ENCODE data around the gene MCTP1. TPM values are rescaled to one million over a fixed set of nuclear protein-coding genes. Genes with fewer than 3 reads are reported as not detected.

MCTP1 gene
- total and polyA plus RNA-seq, 2 donors from 2014 or later: 1.4 to 19.3 TPM

GRCh38 chr5:94810281-94810680 is 474.6 kb downstream of the MCTP1 start:
- no peaks in the 10 kb centered on the region for H3K9me3 ChIP-seq (ENCODE audit: control insufficient read depth in 2 of 3, insufficient read depth in 1 of 3, low read length in 3 of 3)
- no peaks in the 10 kb centered on the region for H3K36me3 ChIP-seq (ENCODE audit: control insufficient read depth in 2 of 3, insufficient read depth in 3 of 3, low read length in 3 of 3)
- DNase-seq: no peak
- no peak overlapping the region for H3K4me3 ChIP-seq (ENCODE audit: low read length in 3 of 3)
- H3K4me1 ChIP-seq (ENCODE audit: control insufficient read depth in 2 of 3, insufficient read depth in 2 of 3, low read depth in 1 of 3, low read length in 3 of 3): no peaks in the 10 kb centered on the region
- FAIRE-seq: no peak
- intact Hi-C loops (cut with DNase I): no loop called here
- no peak for TF ChIP-seq CTCF (IDR thresholded peaks at IDR 0.05; ENCODE audit: borderline replicate concordance, extremely low read depth, insufficient read depth)
- no peak overlapping the region for H3K9ac ChIP-seq (ENCODE audit: low read length in 3 of 3)
- no peak overlapping the region for H3K27ac ChIP-seq (ENCODE audit: low read depth in 2 of 2, low read length in 2 of 2)
- H3K27me3 ChIP-seq (ENCODE audit: control insufficient read depth, insufficient read depth, low read length): no peaks in the 10 kb centered on the region

GRCh38 chr5:94808497-94808896 is 476.4 kb downstream of the MCTP1 start:
- Histone ChIP-seq H3K36me3 (ENCODE audit: control insufficient read depth in 2 of 3, insufficient read depth in 3 of 3, low read length in 3 of 3) (no peaks in the 10 kb centered on the region), H3K27me3 (ENCODE audit: control insufficient read depth, insufficient read depth, low read length) (no peaks in the 10 kb centered on the region), H3K4me1 (ENCODE audit: control insufficient read depth in 2 of 3, insufficient read depth in 2 of 3, low read depth in 1 of 3, low read length in 3 of 3) (no peaks in the 10 kb centered on the region), H3K9me3 (ENCODE audit: control insufficient read depth in 2 of 3, insufficient read depth in 1 of 3, low read length in 3 of 3) (no peaks in the 10 kb centered on the region), H3K4me3 (ENCODE audit: low read length in 3 of 3) (no peak overlapping the region), H3K27ac (ENCODE audit: low read depth in 2 of 2, low read length in 2 of 2) (no peak overlapping the region), H3K9ac (ENCODE audit: low read length in 3 of 3) (no peak overlapping the region)
- DNase-seq (no peak), FAIRE-seq (no peak)
- TF ChIP-seq CTCF (IDR thresholded peaks at IDR 0.05; ENCODE audit: borderline replicate concordance, extremely low read depth, insufficient read depth): no peak
- intact Hi-C loops (cut with DNase I): no loop called here

GRCh38 chr5:94807985-94808384 is 476.9 kb downstream of the MCTP1 start:
- intact Hi-C loops (cut with DNase I): no loop called here

More at GRCh38 chr5:94807985-94808384, 476.9 kb downstream of the MCTP1 start:
- Histone ChIP-seq H3K9me3 (ENCODE audit: control insufficient read depth in 2 of 3, insufficient read depth in 1 of 3, low read length in 3 of 3) (no peaks in the 10 kb centered on the region), H3K4me1 (ENCODE audit: control insufficient read depth in 2 of 3, insufficient read depth in 2 of 3, low read depth in 1 of 3, low read length in 3 of 3) (no peaks in the 10 kb centered on the region), H3K4me3 (ENCODE audit: low read length in 3 of 3) (no peak overlapping the region), H3K36me3 (ENCODE audit: control insufficient read depth in 2 of 3, insufficient read depth in 3 of 3, low read length in 3 of 3) (no peaks in the 10 kb centered on the region), H3K27ac (ENCODE audit: low read depth in 2 of 2, low read length in 2 of 2) (no peak overlapping the region), H3K9ac (ENCODE audit: low read length in 3 of 3) (no peak overlapping the region), H3K27me3 (ENCODE audit: control insufficient read depth, insufficient read depth, low read length) (no peaks in the 10 kb centered on the region)
- TF ChIP-seq CTCF (IDR thresholded peaks at IDR 0.05; ENCODE audit: borderline replicate concordance, extremely low read depth, insufficient read depth): no peak
- FAIRE-seq (no peak), DNase-seq (no peak)

All from kidney (tissue), 14 donors.